ENCODE results near the gene HS3ST4.

The HS3ST4 gene

GRCh38 chr16:25691519-25692091 lies at the start of gene HS3ST4:
Gene HS3ST4 (plus strand): TSS chr16:25691959.
- H3K36me3 ChIP-seq (ENCODE audit: control insufficient read depth, insufficient read depth, low read length): no peaks in the 10 kb centered on the region
- peak within 1 kb of the TSS; percentile 73 for H3K4me3 ChIP-seq (ENCODE audit: low read depth, low read length)
- H3K27me3 ChIP-seq (ENCODE audit: control insufficient read depth, insufficient read depth, low read length): peaks cover 63% of the 10 kb centered on the region
- no peak within 1 kb of the TSS for H3K27ac ChIP-seq (ENCODE audit: low read depth, low read length)
- no peaks in the 10 kb centered on the region for H3K9me3 ChIP-seq (ENCODE audit: control insufficient read depth, insufficient read depth, low read depth, low read length)
- peaks cover 19% of the 10 kb centered on the region for H3K4me1 ChIP-seq (ENCODE audit: control insufficient read depth, insufficient read depth, low read length)
- H3K9ac ChIP-seq (ENCODE audit: low read length): peak within 1 kb of the TSS; percentile 69

DNA sequence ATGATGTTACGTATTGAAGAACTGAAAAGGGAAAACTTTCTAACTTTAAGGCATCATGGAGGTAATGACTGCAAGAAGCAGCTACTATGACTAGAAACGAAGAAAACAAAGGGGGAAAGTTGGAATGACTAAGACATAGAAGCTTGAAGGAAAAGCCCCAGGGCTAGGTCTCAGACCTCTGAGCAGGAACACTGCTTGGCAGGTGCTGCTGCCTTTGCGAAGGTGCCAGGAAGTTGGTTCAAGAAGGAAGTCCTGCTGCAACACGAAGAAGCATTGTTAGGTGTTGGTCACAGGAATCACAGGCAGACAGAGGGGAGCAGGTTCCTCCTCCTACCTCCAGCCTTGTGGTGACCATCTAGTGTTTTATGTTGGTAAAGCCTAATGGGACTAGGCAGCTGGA lies 48.1 kb upstream of the HS3ST4 start:
- Histone ChIP-seq H3K4me1 (ENCODE audit: control insufficient read depth, insufficient read depth, low read length) (no peaks in the 10 kb centered on the region), H3K4me3 (ENCODE audit: low read depth, low read length) (no peak overlapping the region), H3K9me3 (ENCODE audit: control insufficient read depth, insufficient read depth, low read depth, low read length) (peaks cover 5% of the 10 kb centered on the region; the same call in 1 of the 2 replicates), H3K27ac (ENCODE audit: low read depth, low read length) (no peak overlapping the region), H3K36me3 (ENCODE audit: control insufficient read depth, insufficient read depth, low read length) (no peaks in the 10 kb centered on the region), H3K9ac (ENCODE audit: low read length) (no peak overlapping the region), H3K27me3 (ENCODE audit: control insufficient read depth, insufficient read depth, low read length) (no peaks in the 10 kb centered on the region)

DNA sequence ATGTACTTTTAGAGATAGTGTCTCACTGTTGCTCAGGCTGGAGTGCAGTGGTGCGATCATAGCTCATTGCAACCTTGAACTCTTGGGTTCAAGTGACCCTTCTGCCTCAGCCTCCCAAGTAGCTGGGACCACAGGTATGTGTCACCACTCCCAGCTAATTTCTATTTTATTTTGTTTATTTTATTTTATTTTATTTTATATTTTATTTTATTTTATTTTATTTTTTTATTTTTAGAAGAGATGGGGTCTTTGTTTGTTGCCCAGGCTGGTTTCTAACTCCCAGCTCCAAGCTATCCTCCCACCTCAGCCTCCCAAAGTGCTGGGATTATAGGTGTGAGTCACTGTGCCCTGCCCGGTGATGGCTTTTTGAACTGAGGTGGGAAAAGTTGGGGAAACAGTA lies 35.1 kb upstream of the HS3ST4 start:
- Histone ChIP-seq H3K4me1 (ENCODE audit: control insufficient read depth, insufficient read depth, low read length) (no peaks in the 10 kb centered on the region), H3K36me3 (ENCODE audit: control insufficient read depth, insufficient read depth, low read length) (no peaks in the 10 kb centered on the region), H3K27ac (ENCODE audit: low read depth, low read length) (no peak overlapping the region), H3K27me3 (ENCODE audit: control insufficient read depth, insufficient read depth, low read length) (no peaks in the 10 kb centered on the region), H3K4me3 (ENCODE audit: low read depth, low read length) (no peak overlapping the region), H3K9ac (ENCODE audit: low read length) (no peak overlapping the region), H3K9me3 (ENCODE audit: control insufficient read depth, insufficient read depth, low read depth, low read length) (peaks cover 7% of the 10 kb centered on the region; the same call in 1 of the 2 replicates)

DNA sequence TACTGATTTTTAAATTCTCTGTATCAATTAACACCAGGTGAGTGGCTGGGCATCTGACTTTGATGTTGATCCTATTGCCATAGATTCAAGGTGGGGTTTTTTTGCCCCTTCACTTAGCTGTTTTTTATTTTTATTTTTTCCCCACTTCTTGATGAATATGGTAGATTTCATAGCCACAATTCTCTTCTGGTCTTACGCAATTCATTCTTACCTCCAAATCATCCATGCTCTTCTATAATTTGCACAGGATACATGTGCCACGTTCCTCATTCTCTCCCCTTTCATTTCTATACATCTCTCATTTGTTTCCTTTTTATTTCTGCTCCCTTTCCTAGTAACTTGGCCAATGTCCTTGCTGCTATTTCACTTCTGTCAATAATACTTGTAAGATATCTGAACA lies 14.9 kb upstream of the HS3ST4 start:
- Histone ChIP-seq H3K9ac (ENCODE audit: low read length) (no peak overlapping the region), H3K36me3 (ENCODE audit: control insufficient read depth, insufficient read depth, low read length) (no peaks in the 10 kb centered on the region), H3K4me3 (ENCODE audit: low read depth, low read length) (no peak overlapping the region), H3K9me3 (ENCODE audit: control insufficient read depth, insufficient read depth, low read depth, low read length) (no peaks in the 10 kb centered on the region), H3K27me3 (ENCODE audit: control insufficient read depth, insufficient read depth, low read length) (no peaks in the 10 kb centered on the region), H3K4me1 (ENCODE audit: control insufficient read depth, insufficient read depth, low read length) (no peaks in the 10 kb centered on the region), H3K27ac (ENCODE audit: low read depth, low read length) (no peak overlapping the region)

- no peaks in the 10 kb centered on the region for H3K9me3 ChIP-seq (ENCODE audit: control insufficient read depth, insufficient read depth, low read depth, low read length)
These were observed 12.2 kb upstream of the HS3ST4 start for GRCh38 chr16:25679511-25679910.

GRCh38 chr16:25689137-25689836 lies 2.5 kb upstream of the HS3ST4 start:
- Histone ChIP-seq H3K9ac (ENCODE audit: low read length) (no peak overlapping the region), H3K27me3 (ENCODE audit: control insufficient read depth, insufficient read depth, low read length) (peaks cover 41% of the 10 kb centered on the region), H3K4me1 (ENCODE audit: control insufficient read depth, insufficient read depth, low read length) (peaks cover 19% of the 10 kb centered on the region), H3K9me3 (ENCODE audit: control insufficient read depth, insufficient read depth, low read depth, low read length) (no peaks in the 10 kb centered on the region), H3K4me3 (ENCODE audit: low read depth, low read length) (no peak overlapping the region), H3K27ac (ENCODE audit: low read depth, low read length) (no peak overlapping the region), H3K36me3 (ENCODE audit: control insufficient read depth, insufficient read depth, low read length) (no peaks in the 10 kb centered on the region)

More at GRCh38 chr16:25679511-25679910, 12.2 kb upstream of the HS3ST4 start:
- no peak overlapping the region for H3K4me3 ChIP-seq (ENCODE audit: low read depth, low read length)
- no peaks in the 10 kb centered on the region for H3K27me3 ChIP-seq (ENCODE audit: control insufficient read depth, insufficient read depth, low read length)
- no peak overlapping the region for H3K9ac ChIP-seq (ENCODE audit: low read length)
- H3K4me1 ChIP-seq (ENCODE audit: control insufficient read depth, insufficient read depth, low read length): no peaks in the 10 kb centered on the region
- H3K36me3 ChIP-seq (ENCODE audit: control insufficient read depth, insufficient read depth, low read length): no peaks in the 10 kb centered on the region
- no peak overlapping the region for H3K27ac ChIP-seq (ENCODE audit: low read depth, low read length)

DNA sequence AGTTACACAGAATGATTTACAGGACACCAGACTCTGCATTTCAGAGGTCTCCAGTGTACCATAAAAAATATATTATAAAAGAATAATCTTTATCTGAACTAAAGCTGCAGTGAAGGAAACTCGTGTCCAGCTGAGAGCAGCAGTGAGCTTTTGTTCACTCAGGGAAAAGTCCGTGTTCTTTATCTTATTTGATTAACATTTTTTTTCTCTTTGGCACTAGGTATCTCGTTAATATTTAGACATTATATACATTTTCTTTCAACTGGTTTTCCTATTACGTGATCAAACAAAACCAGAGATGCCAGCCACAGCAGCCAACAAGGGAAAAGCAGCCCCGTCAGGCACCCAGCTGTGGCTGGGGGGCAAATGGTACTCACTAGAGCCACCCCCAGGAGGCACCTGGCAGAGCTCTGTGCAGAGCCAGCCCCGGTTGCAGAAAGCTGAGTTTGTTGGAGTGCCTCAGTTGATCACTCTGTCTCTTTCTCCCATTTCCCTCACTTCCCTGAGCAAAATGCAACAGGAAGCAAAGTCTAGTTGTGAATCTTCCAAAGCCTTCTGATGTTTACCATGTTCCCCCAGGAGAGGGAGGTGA lies 1.1 kb upstream of the HS3ST4 start:
- Histone ChIP-seq H3K9me3 (ENCODE audit: control insufficient read depth, insufficient read depth, low read depth, low read length) (no peaks in the 10 kb centered on the region), H3K9ac (ENCODE audit: low read length) (no peak overlapping the region), H3K4me3 (ENCODE audit: low read depth, low read length) (peak overlapping the region; percentile 65), H3K36me3 (ENCODE audit: control insufficient read depth, insufficient read depth, low read length) (no peaks in the 10 kb centered on the region), H3K4me1 (ENCODE audit: control insufficient read depth, insufficient read depth, low read length) (peaks cover 19% of the 10 kb centered on the region), H3K27me3 (ENCODE audit: control insufficient read depth, insufficient read depth, low read length) (peaks cover 55% of the 10 kb centered on the region), H3K27ac (ENCODE audit: low read depth, low read length) (no peak overlapping the region)

DNA sequence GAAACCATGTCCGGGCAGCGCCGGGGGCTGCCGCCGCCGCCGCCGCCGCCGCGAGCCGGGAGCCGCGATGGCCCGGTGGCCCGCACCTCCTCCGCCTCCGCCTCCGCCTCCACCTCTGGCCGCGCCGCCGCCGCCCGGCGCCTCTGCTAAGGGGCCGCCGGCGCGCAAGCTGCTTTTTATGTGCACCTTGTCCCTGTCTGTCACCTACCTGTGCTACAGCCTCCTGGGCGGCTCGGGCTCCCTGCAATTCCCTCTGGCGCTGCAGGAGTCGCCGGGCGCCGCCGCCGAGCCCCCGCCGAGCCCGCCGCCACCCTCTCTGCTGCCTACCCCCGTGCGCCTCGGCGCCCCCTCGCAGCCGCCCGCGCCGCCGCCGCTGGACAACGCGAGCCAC lies 587 bp downstream of the HS3ST4 start:
- H3K27me3 ChIP-seq (ENCODE audit: control insufficient read depth, insufficient read depth, low read length): peaks cover 66% of the 10 kb centered on the region

DNA sequence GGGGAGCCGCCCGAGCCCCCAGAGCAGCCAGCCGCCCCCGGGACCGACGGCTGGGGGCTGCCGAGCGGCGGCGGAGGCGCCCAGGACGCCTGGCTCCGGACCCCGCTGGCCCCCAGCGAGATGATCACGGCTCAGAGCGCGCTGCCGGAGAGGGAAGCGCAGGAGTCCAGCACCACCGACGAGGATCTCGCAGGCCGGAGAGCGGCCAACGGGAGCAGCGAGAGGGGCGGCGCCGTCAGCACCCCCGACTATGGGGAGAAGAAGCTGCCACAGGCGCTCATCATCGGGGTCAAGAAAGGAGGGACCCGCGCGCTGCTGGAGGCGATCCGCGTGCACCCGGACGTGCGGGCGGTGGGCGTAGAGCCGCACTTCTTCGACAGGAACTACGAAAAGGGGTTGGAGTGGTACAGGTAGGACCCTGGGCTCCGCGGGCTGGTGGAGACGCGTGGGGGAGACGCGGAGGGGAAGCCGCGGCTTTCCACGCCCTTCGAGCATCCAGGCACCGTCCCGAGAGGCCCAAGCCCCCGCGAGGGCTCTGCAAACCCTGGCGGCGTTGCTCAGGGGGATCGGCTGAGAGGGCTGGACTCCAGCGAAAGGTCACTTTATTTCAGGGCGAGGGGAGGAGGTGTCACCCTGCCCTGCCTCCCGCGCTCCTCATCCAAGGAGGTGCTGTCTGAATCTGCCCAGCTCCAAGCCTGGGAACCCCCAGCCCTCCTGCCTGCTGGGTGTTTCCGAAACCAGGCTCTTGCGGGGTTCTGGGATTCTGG lies 1.2 kb downstream of the HS3ST4 start:
- peak overlapping the region; percentile 69 for H3K9ac ChIP-seq (ENCODE audit: low read length)
- H3K27me3 ChIP-seq (ENCODE audit: control insufficient read depth, insufficient read depth, low read length): peaks cover 66% of the 10 kb centered on the region
- peak overlapping the region; percentile 73 for H3K4me3 ChIP-seq (ENCODE audit: low read depth, low read length)

More for the DNA sequence above, 587 bp downstream of the HS3ST4 start:
- H3K4me1 ChIP-seq (ENCODE audit: control insufficient read depth, insufficient read depth, low read length): peaks cover 19% of the 10 kb centered on the region
- no peaks in the 10 kb centered on the region for H3K9me3 ChIP-seq (ENCODE audit: control insufficient read depth, insufficient read depth, low read depth, low read length)
- no peaks in the 10 kb centered on the region for H3K36me3 ChIP-seq (ENCODE audit: control insufficient read depth, insufficient read depth, low read length)
- H3K4me3 ChIP-seq (ENCODE audit: low read depth, low read length): peak overlapping the region; percentile 73
- peak overlapping the region; percentile 32 for H3K9ac ChIP-seq (ENCODE audit: low read length)
- no peak overlapping the region for H3K27ac ChIP-seq (ENCODE audit: low read depth, low read length)

DNA sequence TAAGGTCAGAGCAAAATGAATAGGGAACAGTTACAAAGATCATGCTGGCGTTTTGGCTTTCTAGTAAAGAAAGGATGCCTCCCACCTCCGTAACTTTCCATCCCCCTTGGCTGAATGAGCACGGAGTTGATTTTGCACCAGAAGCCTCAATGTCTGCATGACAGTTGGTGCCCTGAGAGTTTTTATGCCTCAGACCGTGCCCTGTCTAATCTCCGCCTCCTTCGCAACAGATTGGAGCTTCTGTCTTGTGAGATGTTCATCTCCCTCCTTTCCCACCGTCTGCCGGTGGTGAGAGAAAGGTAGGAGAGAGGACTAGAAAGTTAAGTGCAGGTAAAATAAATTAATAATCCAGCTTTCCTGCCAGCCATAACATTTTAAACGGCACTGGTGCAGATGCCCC lies 1.9 kb downstream of the HS3ST4 start:
- H3K27ac ChIP-seq (ENCODE audit: low read depth, low read length): no peak overlapping the region

More for the DNA sequence above, 1.2 kb downstream of the HS3ST4 start:
- Histone ChIP-seq H3K27ac (ENCODE audit: low read depth, low read length) (no peak overlapping the region), H3K9me3 (ENCODE audit: control insufficient read depth, insufficient read depth, low read depth, low read length) (no peaks in the 10 kb centered on the region), H3K4me1 (ENCODE audit: control insufficient read depth, insufficient read depth, low read length) (peaks cover 19% of the 10 kb centered on the region), H3K36me3 (ENCODE audit: control insufficient read depth, insufficient read depth, low read length) (no peaks in the 10 kb centered on the region)

More for the DNA sequence above, 1.9 kb downstream of the HS3ST4 start:
- Histone ChIP-seq H3K9me3 (ENCODE audit: control insufficient read depth, insufficient read depth, low read depth, low read length) (no peaks in the 10 kb centered on the region), H3K27me3 (ENCODE audit: control insufficient read depth, insufficient read depth, low read length) (peaks cover 66% of the 10 kb centered on the region), H3K9ac (ENCODE audit: low read length) (peak overlapping the region; percentile 69), H3K36me3 (ENCODE audit: control insufficient read depth, insufficient read depth, low read length) (no peaks in the 10 kb centered on the region), H3K4me3 (ENCODE audit: low read depth, low read length) (peak overlapping the region; percentile 73), H3K4me1 (ENCODE audit: control insufficient read depth, insufficient read depth, low read length) (peaks cover 19% of the 10 kb centered on the region)

All from HUES6 (cell line).